ENCODE measurements around the gene APOLD1.
"Not testable (repeated sequence)": the region's sequence is repeated elsewhere in the genome, so short reads cannot be mapped to it uniquely, and the experiment has no call there.

Gene APOLD1

GRCh38 chr12:12784911-12785814, at the start of gene APOLD1:
Gene APOLD1, plus strand, starts transcription at chr12:12785659. Its CDS starts 33 bp downstream, at chr12:12785692.
- no peak for DNase-seq (ENCODE audit: low read depth)

- no peak for DNase-seq (ENCODE audit: low read depth)
These were observed 48.4 kb upstream of the APOLD1 start for GRCh38 chr12:12736759-12737676.

DNA sequence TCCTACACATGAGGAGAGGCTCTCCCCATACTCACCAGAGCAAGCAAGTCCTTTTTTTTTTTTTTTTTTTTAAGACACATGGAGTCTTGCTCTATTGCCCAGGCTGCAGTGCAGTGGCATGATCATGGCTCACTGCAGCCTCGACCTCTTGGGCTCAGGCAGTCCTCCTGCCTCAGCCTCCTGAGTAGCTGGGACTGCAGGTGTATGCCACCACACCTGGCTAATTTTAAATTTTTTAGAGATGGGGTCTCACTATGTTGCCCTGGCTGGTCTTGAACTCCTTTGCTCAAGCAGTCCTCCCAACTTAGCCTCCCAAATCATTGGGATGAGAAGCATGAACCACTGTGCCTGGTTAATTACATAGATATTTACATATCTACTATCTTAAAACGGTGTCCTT, 47.3 kb upstream of the APOLD1 start:
- DNase-seq (ENCODE audit: low read depth) = not testable (repeated sequence)

GRCh38 chr12:12741660-12742059, 43.8 kb upstream of the APOLD1 start:
- DNase-seq (ENCODE audit: low read depth) = no peak

DNA sequence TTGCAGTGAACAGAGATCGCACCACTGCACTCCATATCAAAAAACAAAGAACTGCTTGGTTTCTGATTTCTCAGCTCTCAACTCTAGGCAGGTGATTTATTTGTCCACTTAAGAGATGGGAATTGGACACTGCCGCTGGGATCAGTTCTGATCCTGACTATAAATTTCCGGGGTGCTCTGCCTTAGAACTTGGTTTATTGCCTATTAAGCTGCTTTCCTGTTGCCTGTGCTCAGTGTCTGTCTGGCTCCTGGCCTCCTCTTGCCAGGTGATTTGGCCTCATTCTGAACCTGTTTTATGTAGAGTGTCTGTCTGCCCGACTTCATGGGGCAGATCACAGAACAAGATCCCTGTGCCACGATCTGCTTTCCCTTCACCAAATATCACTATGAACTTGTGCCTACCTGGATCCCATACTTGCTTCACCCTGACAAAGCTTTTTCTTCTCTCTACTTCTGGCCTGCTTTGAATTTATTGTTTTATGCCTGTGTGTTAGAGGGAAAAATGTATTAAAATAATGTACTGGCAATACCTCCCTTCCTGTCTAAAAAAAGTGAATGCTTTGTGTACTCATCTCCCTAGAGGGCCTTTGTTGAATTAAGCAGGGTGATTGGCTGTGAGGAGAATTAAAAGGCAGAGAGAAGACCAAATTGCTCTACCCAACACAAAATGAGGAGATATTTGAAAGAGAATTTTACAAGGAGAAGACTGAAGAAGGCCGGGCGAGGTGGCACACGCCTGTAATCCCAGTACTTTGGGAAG, 40.7 kb upstream of the APOLD1 start:
- no peak for DNase-seq (ENCODE audit: low read depth)

DNA sequence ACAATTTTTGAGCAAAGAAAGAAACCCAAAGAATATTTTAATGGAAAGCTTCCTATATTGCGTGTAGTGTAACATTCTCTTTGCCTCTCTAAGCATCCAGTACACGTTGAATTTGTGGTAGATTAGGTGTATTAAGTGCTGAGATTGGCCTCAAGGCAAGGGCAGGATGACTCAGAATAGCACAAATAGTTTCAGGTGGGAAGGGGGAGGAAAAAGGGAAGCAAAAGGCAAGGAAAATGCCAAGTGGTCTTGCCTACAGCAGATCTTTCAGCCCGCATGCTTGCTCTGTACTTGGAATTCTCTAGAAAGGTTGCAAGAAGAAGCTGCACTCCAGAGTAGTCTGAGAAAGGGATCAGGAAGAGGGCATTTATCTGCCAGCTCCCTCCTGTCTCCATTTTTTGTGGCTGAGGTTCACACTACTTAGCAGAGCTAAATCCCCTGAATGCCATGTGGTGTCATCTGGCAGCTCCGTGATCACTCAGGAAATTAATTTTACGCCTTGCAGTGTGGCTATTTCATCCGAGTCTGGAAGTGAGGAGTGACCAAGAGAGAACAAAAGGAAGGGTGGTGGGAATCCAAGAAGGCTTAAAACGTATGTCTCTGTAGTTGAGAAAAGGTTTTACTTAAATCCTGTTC, 39.8 kb upstream of the APOLD1 start:
- DNase-seq (ENCODE audit: low read depth) = no peak

- no peak for DNase-seq (ENCODE audit: low read depth)
These were observed 38.2 kb upstream of the APOLD1 start for GRCh38 chr12:12747278-12747677.

DNA sequence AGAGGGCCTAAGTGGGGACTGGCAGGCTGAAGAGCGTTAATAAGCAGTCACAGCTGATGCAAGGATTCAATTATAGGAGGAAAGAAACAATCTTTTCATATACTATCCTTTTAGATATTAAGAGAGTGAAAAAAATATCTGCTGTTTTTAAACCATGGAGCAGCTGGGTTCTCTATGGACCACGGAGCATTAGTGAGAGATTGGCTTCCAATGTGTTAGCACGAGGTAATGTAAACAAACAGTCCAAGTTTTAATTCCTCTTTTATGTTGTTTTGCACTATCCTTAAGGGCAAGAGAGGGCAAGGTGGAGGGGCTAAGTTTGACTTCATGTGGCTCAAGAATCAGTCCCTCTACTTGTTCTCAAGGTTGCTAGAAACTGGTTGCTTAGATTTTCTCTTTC, 37.4 kb upstream of the APOLD1 start:
- DNase-seq (ENCODE audit: low read depth) = no peak

DNA sequence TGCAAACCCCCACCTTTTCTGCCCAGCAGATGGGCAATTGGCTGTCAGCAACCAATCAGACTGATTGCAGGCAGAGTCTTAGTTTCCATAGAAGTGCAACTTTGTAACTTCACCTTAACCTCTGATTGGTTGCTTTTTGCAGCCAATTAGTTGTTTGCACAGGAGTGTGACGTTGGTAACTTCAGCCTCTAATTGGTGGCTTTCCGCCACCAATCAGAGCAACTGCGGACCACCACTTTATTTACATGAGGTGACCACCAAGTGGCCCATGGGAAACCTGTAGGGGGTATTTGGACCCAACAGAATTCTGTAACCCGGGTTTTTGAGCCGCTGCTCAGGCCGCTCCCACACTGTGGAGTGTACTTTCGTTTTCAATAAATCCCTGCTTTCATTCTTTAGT, 36.0 kb upstream of the APOLD1 start:
- DNase-seq (ENCODE audit: low read depth) = no peak

DNA sequence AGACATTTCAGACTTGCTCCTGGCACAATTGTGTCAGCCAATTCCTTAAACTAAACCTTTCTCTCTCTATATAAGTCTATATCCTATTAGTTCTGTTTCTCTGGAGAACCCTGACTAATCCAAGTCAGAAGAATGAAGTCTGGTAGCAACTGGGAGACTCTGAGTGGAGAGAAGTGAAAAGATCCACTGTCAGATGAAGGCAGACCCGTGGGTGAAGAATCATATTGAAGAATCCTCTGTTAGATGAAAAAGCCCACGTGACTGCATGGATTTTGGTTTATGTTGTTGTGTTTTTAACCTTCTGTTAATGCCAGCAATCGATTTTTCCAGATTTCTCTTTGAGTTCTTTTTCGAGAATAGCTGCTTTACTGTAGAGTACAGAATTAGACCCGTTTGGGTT, 29.5 kb upstream of the APOLD1 start:
- no peak for DNase-seq (ENCODE audit: low read depth)

DNA sequence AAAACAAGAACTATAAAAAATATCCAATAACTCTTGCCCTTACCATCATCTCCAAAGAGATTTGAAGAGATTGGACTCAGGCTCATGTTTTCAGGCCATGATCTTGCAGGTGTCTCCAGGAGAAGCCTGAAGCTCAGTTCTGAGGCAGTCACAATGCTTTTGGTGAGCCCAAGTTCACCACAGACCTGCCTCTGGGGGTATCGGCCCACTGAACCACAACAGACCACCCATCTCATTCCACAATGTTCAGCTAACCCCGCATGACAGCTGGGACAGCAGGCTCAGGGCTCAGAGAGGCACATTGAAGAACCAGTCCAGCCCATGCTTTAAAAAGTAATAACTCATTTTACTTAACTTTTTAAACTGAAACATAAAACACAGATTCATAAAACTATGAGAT, 28.3 kb upstream of the APOLD1 start:
- no peak for DNase-seq (ENCODE audit: low read depth)

DNA sequence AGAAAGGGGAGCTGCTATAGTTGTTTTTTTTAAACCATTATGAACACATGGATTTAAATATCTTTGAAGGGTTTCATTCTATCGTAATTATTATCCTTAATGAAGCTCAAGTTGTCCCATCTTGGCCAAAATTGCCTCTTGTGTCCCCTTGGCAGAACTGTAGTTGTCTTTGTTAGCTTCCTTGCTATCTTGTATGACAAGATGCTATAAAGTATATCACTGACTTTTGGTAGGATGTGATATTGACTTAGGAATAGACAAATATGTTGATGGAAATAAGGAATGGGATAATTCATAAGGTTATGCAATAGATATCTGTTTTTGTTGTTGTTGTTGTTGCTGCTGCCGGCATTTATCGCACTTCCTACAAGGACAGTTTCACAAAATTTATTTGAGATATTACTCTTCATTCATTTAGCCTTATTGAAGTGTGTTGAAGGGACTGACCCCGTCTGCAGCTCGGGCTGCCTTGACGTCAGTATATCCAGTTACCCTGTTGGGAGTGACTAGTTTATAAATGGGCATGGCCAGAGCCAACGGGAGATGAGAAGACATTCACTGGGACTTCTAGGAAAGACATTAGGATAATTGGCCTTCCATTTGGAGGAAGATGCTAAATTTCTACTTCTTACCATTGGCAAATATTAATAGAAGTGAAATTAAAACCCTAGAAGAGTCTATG, 26.1 kb upstream of the APOLD1 start:
- DNase-seq (ENCODE audit: low read depth) = no peak

- no peak for DNase-seq (ENCODE audit: low read depth)
These were observed 20.6 kb upstream of the APOLD1 start for GRCh38 chr12:12764824-12765223.

- no peak for DNase-seq (ENCODE audit: low read depth)
These were observed 15.2 kb upstream of the APOLD1 start for GRCh38 chr12:12770262-12770661.

- DNase-seq (ENCODE audit: low read depth) = no peak
These were observed 10.7 kb upstream of the APOLD1 start for GRCh38 chr12:12774791-12775190.

GRCh38 chr12:12776261-12776660, 9.2 kb upstream of the APOLD1 start:
- no peak for DNase-seq (ENCODE audit: low read depth)

DNA sequence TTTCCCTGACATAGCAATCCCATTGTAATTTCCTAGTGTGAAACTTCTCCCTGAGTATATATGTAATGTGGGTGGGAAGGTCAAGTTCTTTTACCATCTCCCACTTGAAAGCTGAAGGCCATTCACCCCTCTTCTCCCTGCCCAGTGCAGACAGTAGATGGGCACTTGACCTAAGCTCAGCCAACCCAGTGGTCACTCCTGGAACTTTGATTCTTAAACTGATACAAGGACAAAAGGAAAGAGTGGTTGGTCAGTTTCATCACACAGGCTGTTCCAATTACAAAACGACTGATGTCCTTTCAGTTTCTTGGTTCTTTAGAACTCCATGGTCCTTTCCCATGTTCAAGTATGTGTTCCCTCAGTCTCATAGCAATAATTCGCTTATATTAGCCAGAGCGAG, 8.4 kb upstream of the APOLD1 start:
- no peak for DNase-seq (ENCODE audit: low read depth)

DNA sequence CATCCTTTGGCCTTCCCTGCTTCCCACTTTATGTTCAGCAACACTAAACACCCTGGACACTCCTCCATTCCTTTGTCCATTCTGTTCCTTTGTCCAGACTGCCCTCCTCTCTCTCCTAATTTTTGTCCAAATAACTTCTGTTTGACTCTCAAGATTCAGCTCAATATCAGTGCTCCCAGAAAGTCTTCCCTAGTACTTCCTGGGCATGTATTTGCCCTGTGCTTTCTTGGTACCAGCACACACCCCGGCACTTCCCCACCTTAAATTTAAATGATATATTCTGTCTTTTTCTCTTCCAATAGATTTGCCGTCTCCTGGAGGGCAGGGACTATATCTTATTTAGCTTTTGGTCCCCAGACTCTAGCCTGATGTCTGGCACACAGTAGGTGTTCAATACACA, 6.5 kb upstream of the APOLD1 start:
- DNase-seq (ENCODE audit: low read depth) = no peak

GRCh38 chr12:12779529-12779928, 5.9 kb upstream of the APOLD1 start:
- no peak for DNase-seq (ENCODE audit: low read depth)

- no peak for DNase-seq (ENCODE audit: low read depth)
These were observed 1.3 kb upstream of the APOLD1 start for GRCh38 chr12:12784116-12784515.

- no peak for DNase-seq (ENCODE audit: low read depth)
These were observed 869 bp downstream of the APOLD1 start for GRCh38 chr12:12786351-12786705.
